GM12865 (cell line): ENCODE data around the gene DRC3.

Experiments
- DNase-seq: peaks from one replicate; pipeline ENCODE4 v3.0.0; 2010; ENCODE audit warnings: low read depth
- H3K4me3 ChIP-seq: 2 replicates; pipeline ENCODE4 v1.5.1; 2011; ENCODE audit warnings: mild to moderate bottlenecking, low read depth, low read length, control low read depth
- CTCF ChIP-seq: IDR thresholded peaks from 2 replicates; pipeline ENCODE4 v1.5.1; 2011; ENCODE audit warnings: low read length, control low read depth, low read depth, inconsistent platforms; ENCODE audit not compliant: insufficient read depth; ENCODE audit errors: missing control alignments

The DRC3 gene

GRCh38 chr17:18025945-18026776, 53.5 kb downstream of the DRC3 start:
- no peak for DNase-seq
- TF ChIP-seq CTCF: no peak
- H3K4me3 ChIP-seq: no peak overlapping the region

- TF ChIP-seq CTCF: no peak
- no peak for DNase-seq
- no peak overlapping the region for H3K4me3 ChIP-seq
Observed at GRCh38 chr17:18027280-18027679, 54.6 kb downstream of the DRC3 start.

DNA sequence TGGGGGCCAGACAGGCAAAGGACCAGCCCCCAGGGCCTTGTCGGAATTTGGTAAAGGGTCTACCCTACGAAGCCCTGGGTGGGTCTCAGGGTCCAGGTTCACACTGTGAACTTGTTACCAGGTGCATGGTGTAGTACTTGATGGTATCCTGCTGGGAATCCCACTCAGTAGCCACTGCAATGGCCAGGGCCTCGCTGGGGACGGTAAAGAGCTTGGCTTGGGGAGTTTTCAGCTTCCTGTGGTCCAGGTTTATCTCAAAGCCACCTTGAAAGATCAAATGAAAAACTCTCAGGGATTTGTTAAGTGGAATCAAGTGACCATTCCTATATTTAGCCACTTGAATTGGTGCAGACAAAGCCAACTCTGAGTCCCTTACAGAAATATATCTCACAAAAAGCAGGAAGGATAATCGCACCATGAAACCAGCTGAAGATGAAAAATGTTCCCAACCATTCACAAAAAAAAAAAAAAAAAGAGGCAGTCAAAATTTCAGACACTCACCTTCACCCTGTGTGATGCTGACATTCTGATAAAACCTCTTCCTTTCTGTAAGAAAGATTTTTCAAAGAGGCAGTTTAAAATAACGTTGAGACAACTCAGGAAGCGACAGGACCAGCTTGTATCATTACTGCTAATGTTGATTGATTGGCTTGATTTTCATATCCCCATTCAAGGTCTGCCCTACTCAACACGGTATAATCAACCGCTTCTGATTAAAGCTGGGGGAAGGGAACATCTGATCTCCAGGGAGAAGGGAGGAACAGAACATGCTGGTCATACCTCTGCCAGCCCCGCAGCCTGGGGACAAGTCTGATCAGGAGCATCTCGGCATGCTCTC, 55.7 kb downstream of the DRC3 start:
- DNase-seq: no peak
- TF ChIP-seq CTCF: no peak

GRCh38 chr17:18028952-18029540, 56.4 kb downstream of the DRC3 start:
- H3K4me3 ChIP-seq: no peak overlapping the region
- DNase-seq: no peak
- no peak for TF ChIP-seq CTCF

More for the DNA sequence above, 55.7 kb downstream of the DRC3 start:
- no peak overlapping the region for H3K4me3 ChIP-seq

DNA sequence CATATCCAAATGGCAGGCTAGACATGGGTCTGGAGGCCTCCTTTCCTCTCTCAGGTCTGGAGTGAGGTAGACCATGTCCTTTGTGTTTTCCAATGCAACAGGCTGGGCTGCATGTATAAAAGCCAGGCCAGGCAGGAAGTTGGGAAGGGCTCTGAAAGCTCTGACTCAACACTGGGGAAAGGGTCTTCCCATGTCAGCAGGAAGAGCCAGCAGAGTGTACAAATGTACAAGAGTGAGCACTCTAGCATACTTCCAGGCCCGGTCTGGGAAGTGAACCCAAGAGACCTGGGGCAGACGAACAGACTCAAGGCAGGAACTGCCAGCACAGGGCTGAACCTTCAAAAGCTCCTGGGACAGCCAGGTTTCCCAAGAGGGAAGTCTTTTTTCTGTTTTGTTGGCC, 59.3 kb downstream of the DRC3 start:
- no peak for TF ChIP-seq CTCF
- H3K4me3 ChIP-seq: no peak overlapping the region
- DNase-seq: no peak

DNA sequence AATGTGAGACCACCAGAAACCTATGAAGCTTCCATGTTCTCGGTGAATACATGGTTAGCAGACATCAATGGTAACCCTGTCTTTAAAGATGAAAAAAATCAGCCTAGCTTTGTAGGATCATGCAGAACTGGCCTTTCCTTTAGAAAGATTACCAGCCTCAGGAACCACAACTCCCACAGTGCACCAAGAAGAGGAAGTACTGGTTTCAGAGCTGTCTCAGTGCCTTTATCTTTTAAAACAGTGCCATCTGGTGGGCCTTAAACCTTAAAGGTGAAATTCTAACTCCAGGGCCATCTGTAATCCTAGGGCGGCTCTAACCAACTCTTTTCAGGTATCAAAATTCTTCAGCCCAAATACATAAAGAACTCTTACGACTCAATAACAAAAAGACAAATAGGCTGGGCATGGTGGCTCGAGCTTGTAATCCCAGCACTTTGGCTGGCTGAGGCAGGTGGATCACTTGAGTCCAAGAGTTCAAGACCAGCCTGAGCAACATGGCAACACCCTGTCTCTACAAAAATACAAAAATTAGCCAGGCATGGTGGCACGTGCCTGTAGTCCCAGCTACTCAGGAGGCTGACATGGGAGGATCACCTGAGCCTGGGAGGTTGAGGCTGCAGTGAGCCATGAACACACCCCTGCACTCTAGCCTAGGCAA, 60.9 kb downstream of the DRC3 start:
- DNase-seq: peak; percentile 89

More for the DNA sequence above, 60.9 kb downstream of the DRC3 start:
- no peak overlapping the region for H3K4me3 ChIP-seq
- peak; percentile 50 for TF ChIP-seq CTCF
